ENCODE data around the gene S100PBP. TPM values are rescaled to one million over a fixed set of nuclear protein-coding genes. Genes with fewer than 3 reads are reported as not detected.
A peak's percentile ranks its signal among the peaks of the same experiment; 100 is the strongest.

Gene S100PBP
- total RNA-seq, 2 experiments from 2014 or later, result 27.9 to 34.3 TPM

GRCh38 chr1:32872192-32872460 lies 54.7 kb downstream of the S100PBP start:
- intact Hi-C loops (cut with DNase I, micrococcal nuclease), result loop anchor here (1.0 to 5.0 kb wide), 4 partner anchors 100 to 352 kb away; no protein-coding TSS in a partner anchor
- Mint-ChIP-seq H3K4me3 (no peak overlapping the region), H3K36me3 (ENCODE audit: low read depth) (no peaks in the 10 kb centered on the region), H3K9me3 (ENCODE audit: low read depth) (no peaks in the 10 kb centered on the region), H3K27ac (no peak overlapping the region), H3K27me3 (peaks cover 42% of the 10 kb centered on the region), H3K4me1 (no peaks in the 10 kb centered on the region)
- no peak for DNase-seq
- ChIA-PET POLR2A (no interaction called here), CTCF (interaction anchor here (0.6 to 2.8 kb wide), 14 partner anchors 12 to 352 kb away, joined by 3 to 10 read pairs (median 4); partner anchors contain the start of gene AZIN2)
- no peak for ATAC-seq

DNA sequence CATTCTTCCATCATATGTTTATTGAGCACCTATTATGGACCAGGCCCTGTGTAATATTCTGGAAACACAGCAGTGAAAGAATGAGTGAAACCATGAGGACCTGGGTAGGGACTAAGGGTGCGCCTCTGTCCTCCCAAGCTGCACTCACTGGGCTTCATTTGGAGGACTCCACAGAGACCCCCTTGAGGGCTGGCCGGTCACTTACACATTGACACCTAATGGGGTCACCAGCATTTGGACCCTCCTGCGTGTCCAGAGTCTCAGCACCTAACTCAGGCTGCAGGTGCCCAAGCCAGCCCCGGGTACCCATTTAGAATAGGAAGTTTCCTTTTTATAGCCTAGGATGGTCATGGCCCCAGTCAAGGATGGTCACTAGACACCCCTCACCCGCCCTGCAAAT lies 56.0 kb downstream of the S100PBP start:
- ChIA-PET CTCF (interaction anchor here (0.6 to 2.8 kb wide), 14 partner anchors 11 to 639 kb away, joined by 3 to 10 read pairs (median 4); no protein-coding TSS in a partner anchor), POLR2A (no interaction called here)
- Mint-ChIP-seq H3K36me3 (ENCODE audit: low read depth) (no peaks in the 10 kb centered on the region), H3K27me3 (peaks cover 51% of the 10 kb centered on the region), H3K9me3 (ENCODE audit: low read depth) (no peaks in the 10 kb centered on the region), H3K27ac (no peak overlapping the region), H3K4me1 (no peaks in the 10 kb centered on the region), H3K4me3 (no peak overlapping the region)
- no peak for ATAC-seq
- intact Hi-C loops (cut with DNase I, micrococcal nuclease), result loop anchor here (2.0 to 5.0 kb wide), 2 partner anchors 101 to 353 kb away; no protein-coding TSS in a partner anchor
- no peak for DNase-seq

DNA sequence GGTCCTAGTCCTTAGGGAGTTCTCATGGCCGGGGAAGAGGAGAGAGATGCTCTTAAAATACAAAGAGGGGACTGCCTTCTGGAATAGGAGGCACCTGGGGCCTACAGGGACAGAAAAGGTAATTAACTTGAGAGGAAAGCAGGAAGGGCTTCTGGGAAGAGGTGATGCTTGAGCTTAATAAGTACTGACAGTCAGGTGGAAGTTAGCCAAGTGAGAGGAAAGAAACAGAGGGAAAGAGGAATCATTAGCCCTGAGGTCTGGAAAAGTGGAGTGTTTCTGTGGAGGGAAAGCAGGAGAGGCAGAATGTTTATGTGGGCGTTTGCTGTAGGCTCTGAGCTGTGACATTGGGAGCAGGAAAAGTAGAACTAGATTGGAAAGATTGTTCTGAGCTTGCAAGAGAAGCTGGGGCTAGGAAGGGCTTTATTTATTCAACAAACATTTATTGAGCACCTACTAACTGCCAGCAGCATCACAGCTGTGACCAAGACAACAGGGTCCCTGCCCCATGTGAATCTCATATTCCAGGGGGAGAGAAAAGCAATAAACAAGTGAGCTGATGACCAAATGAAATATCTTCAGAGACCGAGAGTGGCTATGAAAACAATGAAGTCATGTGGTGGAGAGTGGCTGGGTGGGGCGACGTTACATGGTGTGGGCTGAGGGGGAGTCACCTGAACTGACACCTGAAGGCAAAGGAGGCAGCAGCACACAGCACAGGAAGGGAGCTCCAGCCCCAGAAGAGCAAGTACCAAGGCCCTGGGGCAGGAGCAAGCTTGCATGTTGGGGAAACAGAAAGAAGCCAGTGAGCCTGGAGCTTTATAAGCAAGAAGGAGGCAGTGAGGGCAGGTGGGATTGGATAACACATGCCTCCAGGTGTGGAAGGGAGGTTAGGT lies 57.7 kb downstream of the S100PBP start:
- H3K4me3 Mint-ChIP-seq, result no peak overlapping the region
- DNase-seq, result no peak

GRCh38 chr1:32876341-32877210 lies 59.1 kb downstream of the S100PBP start:
- Mint-ChIP-seq H3K27ac (no peak overlapping the region), H3K27me3 (peaks cover 34% of the 10 kb centered on the region), H3K4me1 (no peaks in the 10 kb centered on the region), H3K36me3 (ENCODE audit: low read depth) (no peaks in the 10 kb centered on the region), H3K4me3 (no peak overlapping the region), H3K9me3 (ENCODE audit: low read depth) (no peaks in the 10 kb centered on the region)
- ChIA-PET POLR2A (no interaction called here), CTCF (interaction anchor here (0.6 to 3.5 kb wide), 22 partner anchors 10 to 358 kb away, joined by 3 to 33 read pairs (median 4); partner anchors contain the start of genes AZIN2, HPCA and TRIM62)
- peak; percentile 86 for DNase-seq
- peak; percentile 89 for ATAC-seq
- intact Hi-C loops (cut with DNase I, micrococcal nuclease), result loop anchor here (1.0 kb wide), 1 partner anchor 210 kb away; no protein-coding TSS in a partner anchor

More for the DNA sequence above, 57.7 kb downstream of the S100PBP start:
- H3K27ac Mint-ChIP-seq, result no peak overlapping the region
- ChIA-PET CTCF (interaction anchor here (0.5 to 3.5 kb wide), 18 partner anchors 11 to 392 kb away, joined by 3 to 33 read pairs (median 4); partner anchors contain the start of genes AZIN2, HPCA and TRIM62), POLR2A (interaction anchor here (0.6 kb wide), 1 partner anchor 89 kb away, joined by 5 read pairs; no protein-coding TSS in a partner anchor)
- intact Hi-C loops (cut with DNase I, micrococcal nuclease), result loop anchor here in 1 of 2 experiments (5.0 kb wide), 1 partner anchor 103 kb away; no protein-coding TSS in a partner anchor
- no peaks in the 10 kb centered on the region for H3K36me3 Mint-ChIP-seq (ENCODE audit: low read depth)
- ATAC-seq, result no peak
- no peaks in the 10 kb centered on the region for H3K4me1 Mint-ChIP-seq
- H3K27me3 Mint-ChIP-seq, result peaks cover 42% of the 10 kb centered on the region
- H3K9me3 Mint-ChIP-seq (ENCODE audit: low read depth), result no peaks in the 10 kb centered on the region

DNA sequence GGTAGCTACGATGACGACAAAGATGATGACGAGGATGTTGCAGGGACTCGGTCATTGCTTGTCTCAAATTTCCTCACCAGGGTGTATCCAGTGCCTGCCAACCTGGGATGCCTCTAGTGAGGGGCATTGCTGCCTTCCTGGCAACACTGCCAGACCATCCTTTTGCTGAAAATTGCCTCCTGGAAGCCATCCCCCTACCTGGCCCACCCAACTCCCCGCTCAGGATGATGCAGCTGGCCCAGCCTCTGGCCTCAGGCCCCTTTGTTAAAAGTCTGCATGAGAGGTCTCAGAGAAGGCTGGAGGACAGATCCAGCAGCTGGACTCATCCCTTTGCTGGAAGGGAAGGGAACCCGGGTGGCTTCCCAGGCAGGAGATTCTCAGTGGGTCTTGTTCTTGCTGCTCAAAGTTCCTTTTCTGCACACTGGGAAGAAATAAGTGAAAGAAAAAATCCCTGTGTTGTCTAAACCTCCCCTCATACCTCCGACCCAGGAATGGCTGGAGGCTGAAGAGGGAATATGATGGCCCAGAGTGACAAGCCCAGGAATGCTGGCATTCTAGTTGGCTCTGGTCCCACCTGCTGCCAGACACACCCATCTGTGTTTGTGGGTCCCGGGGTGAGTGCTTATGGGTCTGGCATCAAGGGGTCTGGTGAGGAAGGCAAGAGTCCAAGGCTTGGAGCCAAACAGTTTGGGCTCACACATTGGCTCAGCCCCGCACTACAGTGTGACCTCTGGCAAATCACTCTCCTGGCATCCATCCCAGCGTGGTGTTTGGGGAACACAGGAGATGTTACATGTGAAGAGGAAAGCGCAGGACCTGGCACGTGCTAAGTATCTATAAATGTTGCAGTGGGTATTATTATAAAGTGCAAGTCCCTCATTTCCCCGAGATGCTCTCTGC lies 60.0 kb downstream of the S100PBP start:
- ChIA-PET CTCF (interaction anchor here (0.7 to 3.5 kb wide), 9 partner anchors 9 to 211 kb away, joined by 3 to 33 read pairs (median 6); partner anchors contain the start of gene HPCA), POLR2A (no interaction called here)
- Mint-ChIP-seq H3K4me3 (no peak overlapping the region), H3K27ac (no peak overlapping the region), H3K27me3 (peaks cover 28% of the 10 kb centered on the region), H3K9me3 (ENCODE audit: low read depth) (no peaks in the 10 kb centered on the region), H3K4me1 (no peaks in the 10 kb centered on the region), H3K36me3 (ENCODE audit: low read depth) (no peaks in the 10 kb centered on the region)
- intact Hi-C loops (cut with DNase I, micrococcal nuclease), result no loop called here
- DNase-seq (no peak), ATAC-seq (no peak)

DNA sequence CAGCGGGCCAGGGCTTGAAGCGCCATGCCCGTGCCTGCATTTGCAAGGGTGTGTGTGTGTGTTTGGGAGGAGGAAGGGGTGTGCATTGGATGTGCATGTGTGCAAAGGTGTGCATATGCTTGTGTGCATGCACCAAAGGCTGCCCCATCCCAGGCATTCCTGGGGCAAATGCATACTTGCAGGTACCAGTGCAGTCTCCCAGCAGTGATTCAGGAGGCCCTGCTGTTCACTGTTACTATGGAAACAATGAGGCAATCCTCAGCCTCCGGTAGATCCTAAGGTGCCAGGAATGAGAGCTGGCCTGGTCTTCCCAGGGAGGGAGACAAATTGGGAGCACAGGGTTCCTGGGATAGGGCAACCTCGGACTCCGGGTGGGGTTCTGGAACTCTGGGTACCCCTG lies 60.7 kb downstream of the S100PBP start:
- Mint-ChIP-seq H3K27me3 (peaks cover 25% of the 10 kb centered on the region), H3K9me3 (ENCODE audit: low read depth) (no peaks in the 10 kb centered on the region), H3K27ac (no peak overlapping the region), H3K4me1 (no peaks in the 10 kb centered on the region), H3K4me3 (no peak overlapping the region), H3K36me3 (ENCODE audit: low read depth) (no peaks in the 10 kb centered on the region)
- ChIA-PET CTCF (interaction anchor here (0.7 to 1.4 kb wide), 4 partner anchors 41 to 216 kb away, joined by 3 to 5 read pairs (median 4); no protein-coding TSS in a partner anchor), POLR2A (no interaction called here)
- ATAC-seq, result no peak
- intact Hi-C loops (cut with DNase I, micrococcal nuclease), result no loop called here
- no peak for DNase-seq

DNA sequence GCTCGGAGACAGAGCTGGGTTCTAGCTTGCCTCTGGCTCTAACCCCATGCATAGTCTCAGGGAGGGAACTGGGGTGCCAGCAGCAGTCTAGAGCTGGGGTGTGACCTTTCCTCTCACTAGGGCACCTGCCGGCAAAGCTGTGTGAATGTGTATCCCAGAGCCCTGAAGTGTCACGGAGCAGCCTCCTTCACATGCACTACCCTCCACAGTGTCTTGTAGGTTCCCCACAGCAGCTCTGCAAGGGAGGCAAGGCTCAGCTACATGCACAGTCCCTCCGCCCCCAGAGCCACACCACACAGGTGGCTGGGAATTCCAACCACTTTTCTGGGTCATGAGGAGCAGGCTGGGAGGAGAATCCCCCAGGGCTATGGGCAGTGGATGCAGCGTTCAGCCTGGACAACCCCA lies 61.2 kb downstream of the S100PBP start:
- no peak overlapping the region for H3K27ac Mint-ChIP-seq
- no peak for ATAC-seq
- no peak overlapping the region for H3K4me3 Mint-ChIP-seq
- peaks cover 28% of the 10 kb centered on the region for H3K27me3 Mint-ChIP-seq
- no peaks in the 10 kb centered on the region for H3K4me1 Mint-ChIP-seq
- H3K9me3 Mint-ChIP-seq (ENCODE audit: low read depth), result no peaks in the 10 kb centered on the region
- POLR2A ChIA-PET, result no interaction called here
- H3K36me3 Mint-ChIP-seq (ENCODE audit: low read depth), result no peaks in the 10 kb centered on the region
- CTCF ChIA-PET, result interaction anchor here (0.5 to 1.4 kb wide), 5 partner anchors 40 to 266 kb away, joined by 3 to 5 read pairs (median 3); no protein-coding TSS in a partner anchor
- intact Hi-C loops (cut with DNase I, micrococcal nuclease), result no loop called here
- no peak for DNase-seq

DNA sequence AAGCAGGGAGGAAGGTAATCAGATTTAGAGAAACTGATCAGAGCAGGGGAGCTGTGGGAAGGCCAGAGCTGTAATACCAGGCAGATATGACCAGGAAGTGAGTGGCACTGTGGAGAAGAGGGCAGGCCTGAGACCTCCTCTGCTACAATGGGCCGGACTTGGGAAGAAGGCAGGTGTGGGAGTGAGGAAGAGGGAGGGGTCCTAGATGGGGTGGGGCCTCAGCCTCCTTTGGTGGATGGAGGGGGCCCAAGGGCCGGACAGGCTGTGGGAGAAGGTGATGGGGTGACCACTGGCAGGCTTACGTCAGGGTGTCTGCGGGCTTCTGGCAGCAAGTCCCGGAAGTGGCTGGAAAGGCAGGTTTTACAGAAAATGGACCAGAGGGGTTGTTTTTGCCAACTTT lies 63.8 kb downstream of the S100PBP start:
- no peak for DNase-seq
- intact Hi-C loops (cut with DNase I, micrococcal nuclease), result no loop called here
- peaks cover 28% of the 10 kb centered on the region for H3K27me3 Mint-ChIP-seq
- no peak overlapping the region for H3K27ac Mint-ChIP-seq
- ChIA-PET CTCF (interaction anchor here (0.6 kb wide), 1 partner anchor 1160 kb away, joined by 3 read pairs; no protein-coding TSS in a partner anchor), POLR2A (interaction anchor here (0.6 kb wide), 1 partner anchor 37 kb away, joined by 6 read pairs; no protein-coding TSS in a partner anchor)
- no peaks in the 10 kb centered on the region for H3K4me1 Mint-ChIP-seq
- no peak overlapping the region for H3K4me3 Mint-ChIP-seq
- H3K9me3 Mint-ChIP-seq (ENCODE audit: low read depth), result no peaks in the 10 kb centered on the region
- no peaks in the 10 kb centered on the region for H3K36me3 Mint-ChIP-seq (ENCODE audit: low read depth)
- no peak for ATAC-seq

- intact Hi-C loops (cut with DNase I, micrococcal nuclease), result no loop called here
- H3K36me3 Mint-ChIP-seq (ENCODE audit: low read depth), result no peaks in the 10 kb centered on the region
- H3K4me1 Mint-ChIP-seq, result no peaks in the 10 kb centered on the region
- H3K4me3 Mint-ChIP-seq, result no peak overlapping the region
- H3K27ac Mint-ChIP-seq, result no peak overlapping the region
- ATAC-seq (no peak), DNase-seq (no peak)
- POLR2A ChIA-PET, result interaction anchor here (0.6 kb wide), 2 partner anchors 37 to 91 kb away, joined by 3 to 6 read pairs; no protein-coding TSS in a partner anchor
- peaks cover 31% of the 10 kb centered on the region for H3K27me3 Mint-ChIP-seq
- no peaks in the 10 kb centered on the region for H3K9me3 Mint-ChIP-seq (ENCODE audit: low read depth)
- CTCF ChIA-PET, result interaction anchor here (0.6 kb wide), 2 partner anchors 21 to 1160 kb away, joined by 3 to 4 read pairs; no protein-coding TSS in a partner anchor
Observed at GRCh38 chr1:32881871-32882850, 64.7 kb downstream of the S100PBP start.
